ENCODE results near the gene AGBL2. TPM values are rescaled to one million over a fixed set of nuclear protein-coding genes. Genes with fewer than 3 reads are reported as not detected.
"Not testable (repeated sequence)": the region's sequence is repeated elsewhere in the genome, so short reads cannot be mapped to it uniquely, and the experiment has no call there.

The AGBL2 gene
- total RNA-seq, 1 donor from 2014 or later: 4.5 TPM

DNA sequence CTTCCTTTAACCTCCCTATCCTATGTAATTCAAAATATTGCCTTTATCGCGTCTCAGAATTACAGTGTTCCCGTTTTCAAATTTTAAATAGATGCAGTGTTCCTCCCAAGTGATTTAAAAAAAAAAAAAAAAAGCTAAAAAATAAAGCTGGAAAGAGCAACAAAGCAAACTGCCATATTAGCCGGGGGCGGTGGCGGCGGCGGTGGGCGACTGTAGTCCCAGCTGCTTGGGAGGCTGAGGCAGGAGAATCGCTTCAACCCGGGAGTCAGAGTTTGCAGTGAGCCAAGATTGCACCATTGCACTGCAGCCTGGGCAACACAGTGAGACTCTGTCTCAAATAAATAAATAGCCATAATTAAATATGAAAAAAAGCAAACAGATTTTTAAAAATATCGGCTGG is 5.5 kb upstream of the AGBL2 start:
- intact Hi-C loops (cut with micrococcal nuclease): no loop called here
- Mint-ChIP-seq H3K9me3 (no peaks in the 10 kb centered on the region), H3K4me1 (no peaks in the 10 kb centered on the region), H3K27me3 (no peaks in the 10 kb centered on the region), H3K4me3 (no peak overlapping the region), H3K36me3 (ENCODE audit: low read depth) (peaks cover 61% of the 10 kb centered on the region), H3K27ac (no peak overlapping the region)
- DNase-seq: no peak

DNA sequence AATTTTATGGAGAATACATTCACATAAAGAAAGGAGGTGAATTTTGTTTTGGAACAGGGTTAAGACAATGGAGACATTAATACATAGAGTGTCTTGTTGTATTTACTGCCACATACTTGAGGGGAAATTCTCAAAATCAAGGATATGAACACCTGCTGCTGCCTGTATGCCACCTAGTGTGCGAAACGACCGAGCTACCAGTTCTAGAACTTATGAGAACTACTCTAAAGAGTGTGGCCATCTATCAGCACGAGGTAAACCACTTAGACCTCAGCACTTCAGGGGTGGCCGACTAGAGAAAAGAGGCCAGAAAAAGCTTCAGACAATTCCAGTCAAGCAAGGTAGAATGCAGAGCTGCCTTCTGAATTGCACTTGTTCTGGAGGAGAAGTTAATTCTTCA is 1.5 kb upstream of the AGBL2 start:
- intact Hi-C loops (cut with micrococcal nuclease): no loop called here
- H3K36me3 Mint-ChIP-seq (ENCODE audit: low read depth): peaks cover 36% of the 10 kb centered on the region

DNA sequence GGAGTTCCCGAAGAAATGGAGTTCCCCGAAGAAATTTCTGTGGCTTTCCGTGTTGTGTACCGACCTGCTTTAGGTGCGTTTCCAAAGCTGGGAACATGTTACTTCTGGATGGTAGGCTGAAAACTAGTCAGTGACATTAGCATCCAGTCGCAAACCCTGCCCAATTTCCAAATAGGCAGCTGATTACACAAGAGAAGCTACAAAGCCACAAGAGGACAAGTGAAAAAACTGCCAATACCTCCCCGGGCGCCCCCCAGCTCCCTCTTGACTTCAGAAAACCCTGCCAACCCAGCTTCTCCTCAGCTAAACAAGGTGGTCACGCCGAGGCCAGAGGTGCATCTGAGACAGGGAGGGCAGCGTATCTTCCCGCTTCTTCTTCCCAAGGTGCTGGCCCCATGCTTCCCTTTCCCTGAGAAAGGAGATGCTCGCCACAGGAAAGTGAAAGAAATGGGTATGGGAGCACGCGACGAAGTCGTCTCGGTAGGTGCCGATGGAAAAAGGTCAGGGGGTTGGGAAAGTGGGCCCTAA is 551 bp downstream of the AGBL2 start:
- intact Hi-C loops (cut with micrococcal nuclease): loop anchor here (1.0 to 2.0 kb wide), 4 partner anchors 52 to 132 kb away; partner anchors contain the start of genes FNBP4 and MTCH2

More for the DNA sequence above, 1.5 kb upstream of the AGBL2 start:
- DNase-seq: peak; percentile 61
- peak overlapping the region; percentile 32 for H3K27ac Mint-ChIP-seq
- H3K27me3 Mint-ChIP-seq: no peaks in the 10 kb centered on the region
- H3K4me1 Mint-ChIP-seq: peaks cover 14% of the 10 kb centered on the region
- no peak overlapping the region for H3K4me3 Mint-ChIP-seq
- no peaks in the 10 kb centered on the region for H3K9me3 Mint-ChIP-seq

DNA sequence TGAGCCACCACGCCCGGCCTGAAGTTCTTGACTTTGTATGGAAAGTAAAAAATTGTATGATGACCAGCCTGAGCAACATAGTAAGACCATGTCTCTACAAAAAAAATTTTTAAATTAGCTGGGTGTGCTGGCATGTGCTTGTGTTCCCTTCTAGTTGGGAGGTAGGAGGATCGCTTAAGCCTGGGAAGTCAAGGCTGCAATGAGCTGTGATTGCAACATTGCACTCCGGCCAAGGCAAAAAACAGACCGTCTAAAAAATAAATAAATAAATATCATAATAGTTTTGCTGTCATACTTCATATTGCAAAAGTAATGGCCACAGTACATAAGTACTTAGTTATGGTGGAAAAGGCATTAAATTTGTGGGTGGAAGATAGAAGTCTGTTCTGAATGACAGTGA is 3.4 kb downstream of the AGBL2 start:
- Mint-ChIP-seq H3K9me3 (no peaks in the 10 kb centered on the region), H3K36me3 (ENCODE audit: low read depth) (peaks cover 14% of the 10 kb centered on the region), H3K4me3 (no peak overlapping the region), H3K4me1 (peaks cover 18% of the 10 kb centered on the region), H3K27me3 (no peaks in the 10 kb centered on the region), H3K27ac (no peak overlapping the region)
- DNase-seq: no peak
- intact Hi-C loops (cut with micrococcal nuclease): no loop called here

More for the DNA sequence above, 551 bp downstream of the AGBL2 start:
- Mint-ChIP-seq H3K36me3 (ENCODE audit: low read depth) (peaks cover 26% of the 10 kb centered on the region), H3K27ac (peak overlapping the region; percentile 94), H3K9me3 (no peaks in the 10 kb centered on the region), H3K27me3 (no peaks in the 10 kb centered on the region), H3K4me3 (peak overlapping the region; percentile 91), H3K4me1 (peaks cover 18% of the 10 kb centered on the region)
- no peak for DNase-seq

DNA sequence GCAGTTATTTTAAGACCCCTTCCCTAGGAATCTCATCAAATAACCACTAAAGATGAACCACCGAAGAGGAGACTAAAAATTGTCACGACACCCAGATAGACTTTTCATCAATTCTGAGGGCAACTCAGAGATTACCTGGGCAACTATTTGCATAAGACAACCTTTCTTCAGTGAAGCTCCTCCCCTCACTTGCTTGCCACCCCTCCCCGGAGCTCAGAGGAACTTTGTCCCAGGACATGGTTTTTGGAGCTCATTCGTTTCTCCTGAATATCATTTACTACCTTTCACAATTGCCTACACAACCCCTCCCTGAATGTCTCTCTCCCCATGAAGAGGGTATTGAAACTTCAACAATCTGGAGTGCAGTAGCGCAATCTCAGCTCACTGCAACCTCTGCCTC is 3.9 kb downstream of the AGBL2 start:
- intact Hi-C loops (cut with micrococcal nuclease): no loop called here

DNA sequence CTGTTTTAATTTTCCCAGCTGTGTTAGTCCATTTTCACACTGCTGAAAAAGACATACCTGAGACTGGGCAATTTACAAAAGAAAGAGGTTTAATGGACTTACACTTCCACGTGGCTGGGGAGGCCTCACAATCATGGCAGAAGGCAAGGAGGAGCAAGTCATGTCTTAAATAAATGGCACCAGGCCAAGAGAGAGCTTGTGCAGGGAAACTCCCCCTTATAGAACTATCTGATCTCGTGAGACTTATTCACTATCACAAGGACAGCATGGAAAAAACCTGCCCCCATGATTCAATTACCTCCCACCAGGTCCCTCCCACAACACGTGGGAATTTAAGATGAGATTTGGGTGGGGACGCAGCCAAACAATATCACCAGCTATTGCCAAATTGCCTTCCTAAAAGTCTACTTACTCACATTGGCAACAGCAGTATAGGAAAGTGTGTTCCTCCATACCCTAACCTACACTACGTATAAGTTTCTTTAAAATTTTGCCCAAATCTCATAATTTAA is 7.8 kb downstream of the AGBL2 start:
- H3K4me1 Mint-ChIP-seq; H3K27me3 Mint-ChIP-seq; H3K9me3 Mint-ChIP-seq; H3K27ac Mint-ChIP-seq; DNase-seq; H3K36me3 Mint-ChIP-seq (ENCODE audit: low read depth); H3K4me3 Mint-ChIP-seq; intact Hi-C loops (cut with micrococcal nuclease): not testable (repeated sequence)

More for the DNA sequence above, 3.9 kb downstream of the AGBL2 start:
- peaks cover 18% of the 10 kb centered on the region for H3K4me1 Mint-ChIP-seq
- no peaks in the 10 kb centered on the region for H3K27me3 Mint-ChIP-seq
- no peak overlapping the region for H3K4me3 Mint-ChIP-seq
- DNase-seq: no peak
- peaks cover 9% of the 10 kb centered on the region for H3K36me3 Mint-ChIP-seq (ENCODE audit: low read depth)
- no peaks in the 10 kb centered on the region for H3K9me3 Mint-ChIP-seq
- H3K27ac Mint-ChIP-seq: no peak overlapping the region

DNA sequence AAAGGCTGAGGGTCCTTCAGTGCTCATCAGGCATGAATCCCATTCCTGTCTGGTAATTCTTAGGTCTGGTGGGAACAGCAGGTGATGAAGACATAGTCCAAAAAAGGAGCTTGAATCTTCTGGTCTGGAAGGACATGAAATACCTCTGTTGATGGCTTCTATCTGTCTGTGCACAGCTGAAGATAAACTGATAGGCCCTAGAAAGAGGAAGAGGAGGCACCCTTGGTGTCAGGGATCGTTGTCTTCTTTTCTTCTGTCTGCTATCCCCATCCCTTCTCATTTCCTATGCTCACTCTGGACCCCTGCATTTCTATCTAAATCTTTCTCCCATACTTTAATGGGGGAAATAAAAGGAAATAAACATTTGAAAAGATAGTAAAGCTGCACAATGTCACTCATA is 9.4 kb downstream of the AGBL2 start:
- H3K36me3 Mint-ChIP-seq (ENCODE audit: low read depth): peaks cover 4% of the 10 kb centered on the region
- no peaks in the 10 kb centered on the region for H3K9me3 Mint-ChIP-seq
- no peaks in the 10 kb centered on the region for H3K27me3 Mint-ChIP-seq
- DNase-seq: no peak
- no peak overlapping the region for H3K27ac Mint-ChIP-seq
- H3K4me3 Mint-ChIP-seq: no peak overlapping the region
- peaks cover 4% of the 10 kb centered on the region for H3K4me1 Mint-ChIP-seq
- intact Hi-C loops (cut with micrococcal nuclease): no loop called here

DNA sequence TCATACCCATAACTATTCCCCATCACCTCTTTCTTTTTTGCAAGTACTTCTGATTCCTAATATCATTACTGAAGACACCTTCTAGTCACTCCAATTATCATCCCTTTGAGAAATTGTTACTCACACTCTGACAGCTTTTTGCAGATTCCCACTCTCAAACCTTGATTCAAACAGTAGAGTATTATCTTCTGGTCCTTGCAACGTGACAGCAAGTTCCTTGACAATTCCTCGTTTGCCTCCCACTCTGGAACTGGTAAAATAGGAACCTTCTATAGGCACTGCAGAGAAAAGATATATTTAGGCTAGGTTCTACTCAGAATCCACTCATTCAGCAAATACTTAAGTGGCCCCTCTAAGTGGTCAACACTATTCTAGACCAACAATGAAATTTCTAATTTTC is 23.2 kb downstream of the AGBL2 start:
- intact Hi-C loops (cut with micrococcal nuclease): no loop called here
- Mint-ChIP-seq H3K27ac (no peak overlapping the region), H3K4me3 (no peak overlapping the region), H3K36me3 (ENCODE audit: low read depth) (no peaks in the 10 kb centered on the region), H3K4me1 (peaks cover 4% of the 10 kb centered on the region), H3K9me3 (no peaks in the 10 kb centered on the region), H3K27me3 (no peaks in the 10 kb centered on the region)
- no peak for DNase-seq

DNA sequence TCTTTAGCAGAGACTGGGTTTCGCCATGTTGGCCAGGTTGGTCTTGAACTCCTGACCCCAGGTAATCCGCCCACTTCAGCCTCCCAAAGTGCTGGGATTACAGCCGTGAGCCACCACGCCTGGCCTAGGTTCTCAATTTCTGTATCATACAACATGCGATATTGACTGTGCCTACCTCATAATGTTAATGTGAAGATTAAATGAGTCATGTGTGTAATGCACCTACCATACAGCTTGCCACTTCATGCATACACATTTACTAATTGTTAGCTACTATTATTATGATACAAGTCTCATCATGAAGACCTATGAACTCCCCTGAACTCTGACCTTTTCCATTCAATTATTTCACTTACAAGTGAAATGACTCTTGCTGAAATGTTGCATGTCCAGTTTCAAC is 25.7 kb downstream of the AGBL2 start:
- Mint-ChIP-seq H3K27ac (no peak overlapping the region), H3K4me1 (peaks cover 4% of the 10 kb centered on the region), H3K36me3 (ENCODE audit: low read depth) (no peaks in the 10 kb centered on the region), H3K4me3 (no peak overlapping the region), H3K27me3 (no peaks in the 10 kb centered on the region), H3K9me3 (no peaks in the 10 kb centered on the region)
- intact Hi-C loops (cut with micrococcal nuclease): no loop called here
- no peak for DNase-seq

DNA sequence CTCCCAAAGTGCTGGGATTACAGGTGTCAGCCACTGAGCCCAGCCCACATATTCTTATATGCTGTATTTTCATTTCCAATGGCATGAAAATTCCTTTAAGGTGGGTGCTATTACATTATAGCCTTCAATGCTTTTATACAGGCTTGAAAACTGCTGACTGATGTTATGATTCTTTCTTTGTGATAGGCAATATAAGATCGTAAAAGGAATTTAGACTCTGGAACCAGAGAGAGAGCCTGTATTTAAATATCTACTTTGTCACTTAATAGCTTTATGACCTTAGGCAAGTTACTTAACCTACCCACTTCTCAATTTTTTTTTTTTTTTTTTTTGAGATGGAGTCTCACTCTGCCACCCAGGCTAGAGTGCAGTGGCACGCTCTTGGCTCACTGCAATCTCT is 26.2 kb downstream of the AGBL2 start:
- DNase-seq: no peak
- peaks cover 4% of the 10 kb centered on the region for H3K4me1 Mint-ChIP-seq
- H3K9me3 Mint-ChIP-seq: no peaks in the 10 kb centered on the region
- no peaks in the 10 kb centered on the region for H3K27me3 Mint-ChIP-seq
- H3K36me3 Mint-ChIP-seq (ENCODE audit: low read depth): no peaks in the 10 kb centered on the region
- H3K4me3 Mint-ChIP-seq: no peak overlapping the region
- intact Hi-C loops (cut with micrococcal nuclease): no loop called here
- no peak overlapping the region for H3K27ac Mint-ChIP-seq

DNA sequence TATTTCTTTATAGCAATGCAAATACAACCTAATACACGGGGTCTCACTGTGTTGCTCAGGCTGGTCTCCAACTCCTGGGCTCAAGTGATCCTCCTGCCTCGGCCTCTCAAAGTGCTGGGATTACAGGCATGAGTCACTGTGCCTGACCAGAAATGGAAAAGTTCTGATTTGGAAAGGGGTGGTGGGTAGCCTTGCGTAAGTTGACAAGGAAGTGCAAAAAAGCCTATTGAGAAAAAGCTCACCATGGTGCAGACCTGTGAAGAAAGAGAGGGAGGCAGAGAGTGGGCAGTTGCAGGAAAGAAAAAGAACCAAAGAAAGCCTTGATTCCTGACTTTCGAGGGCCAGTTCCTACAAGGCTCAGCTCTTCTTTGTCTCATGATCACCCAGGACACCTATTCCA is 27.1 kb downstream of the AGBL2 start:
- intact Hi-C loops (cut with micrococcal nuclease): no loop called here
- H3K36me3 Mint-ChIP-seq (ENCODE audit: low read depth): no peaks in the 10 kb centered on the region
- DNase-seq: no peak
- H3K27me3 Mint-ChIP-seq: no peaks in the 10 kb centered on the region
- H3K27ac Mint-ChIP-seq: no peak overlapping the region
- H3K4me3 Mint-ChIP-seq: no peak overlapping the region
- peaks cover 4% of the 10 kb centered on the region for H3K4me1 Mint-ChIP-seq
- no peaks in the 10 kb centered on the region for H3K9me3 Mint-ChIP-seq

DNA sequence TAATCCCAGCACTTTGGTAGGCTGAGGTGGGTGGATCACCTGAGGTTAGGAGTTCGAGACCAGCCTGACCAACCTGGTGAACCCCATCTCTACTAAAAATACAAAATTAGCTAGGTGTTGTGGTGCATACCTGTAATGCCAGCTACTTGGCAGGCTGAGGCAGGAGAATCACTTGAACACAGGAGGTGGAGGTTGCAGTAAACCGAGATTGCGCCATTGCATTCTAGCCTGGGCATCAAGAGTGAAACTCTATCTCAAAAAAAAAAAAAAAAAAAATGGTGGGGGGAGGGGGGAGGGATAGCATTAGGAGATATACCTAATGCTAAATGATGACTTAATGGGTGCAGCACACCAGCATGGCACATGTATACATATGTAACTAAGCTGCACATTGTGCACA is 28.5 kb downstream of the AGBL2 start:
- H3K27me3 Mint-ChIP-seq; H3K9me3 Mint-ChIP-seq; intact Hi-C loops (cut with micrococcal nuclease); H3K4me1 Mint-ChIP-seq; DNase-seq; H3K36me3 Mint-ChIP-seq (ENCODE audit: low read depth); H3K27ac Mint-ChIP-seq; H3K4me3 Mint-ChIP-seq: not testable (repeated sequence)

DNA sequence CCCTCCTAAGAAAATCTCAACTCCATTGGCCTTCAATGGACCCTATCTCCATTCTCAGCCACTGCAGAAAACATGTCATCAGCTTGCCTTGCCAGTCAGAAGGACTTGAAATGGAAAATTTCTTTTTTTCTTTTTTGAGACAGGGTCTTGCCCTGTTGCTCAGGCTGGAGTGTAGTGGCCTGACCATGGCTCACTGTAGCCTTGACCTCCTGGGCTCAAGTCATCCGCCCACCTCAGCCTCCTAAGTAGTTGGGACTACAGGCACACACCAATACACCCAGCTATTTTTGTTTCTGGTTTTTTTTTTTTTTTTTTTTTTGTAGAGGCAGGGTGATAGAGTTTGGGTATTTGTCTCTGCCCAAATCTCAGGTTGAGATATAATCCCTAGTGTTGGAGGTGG is 29.0 kb downstream of the AGBL2 start:
- H3K36me3 Mint-ChIP-seq (ENCODE audit: low read depth): no peaks in the 10 kb centered on the region
- intact Hi-C loops (cut with micrococcal nuclease): no loop called here
- no peak for DNase-seq
- no peak overlapping the region for H3K4me3 Mint-ChIP-seq
- no peaks in the 10 kb centered on the region for H3K4me1 Mint-ChIP-seq
- no peak overlapping the region for H3K27ac Mint-ChIP-seq
- peaks cover 2% of the 10 kb centered on the region for H3K27me3 Mint-ChIP-seq
- H3K9me3 Mint-ChIP-seq: no peaks in the 10 kb centered on the region

DNA sequence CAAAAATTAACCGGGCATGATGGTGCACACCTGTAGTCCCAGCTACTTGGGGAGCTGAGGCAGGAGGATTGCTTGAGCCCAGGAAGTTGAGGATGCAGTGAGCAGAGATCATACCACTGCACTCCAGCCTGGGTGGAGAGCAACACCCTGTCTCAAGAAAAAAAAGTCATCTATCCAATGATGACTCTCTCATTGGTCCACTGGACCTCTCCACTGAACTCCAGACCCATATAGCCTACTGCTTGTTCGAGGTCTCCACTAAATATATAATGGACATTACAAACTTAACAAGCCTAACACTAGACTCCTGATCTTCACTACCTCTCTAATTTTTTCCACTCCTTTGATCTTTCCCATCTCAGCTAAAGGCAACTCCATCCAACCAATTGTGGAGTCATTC is 39.3 kb downstream of the AGBL2 start:
- H3K27ac Mint-ChIP-seq: no peak overlapping the region
- no peaks in the 10 kb centered on the region for H3K4me1 Mint-ChIP-seq
- no peaks in the 10 kb centered on the region for H3K36me3 Mint-ChIP-seq (ENCODE audit: low read depth)
- no peak for DNase-seq
- no peaks in the 10 kb centered on the region for H3K9me3 Mint-ChIP-seq
- no peaks in the 10 kb centered on the region for H3K27me3 Mint-ChIP-seq
- no peak overlapping the region for H3K4me3 Mint-ChIP-seq
- intact Hi-C loops (cut with micrococcal nuclease): no loop called here

DNA sequence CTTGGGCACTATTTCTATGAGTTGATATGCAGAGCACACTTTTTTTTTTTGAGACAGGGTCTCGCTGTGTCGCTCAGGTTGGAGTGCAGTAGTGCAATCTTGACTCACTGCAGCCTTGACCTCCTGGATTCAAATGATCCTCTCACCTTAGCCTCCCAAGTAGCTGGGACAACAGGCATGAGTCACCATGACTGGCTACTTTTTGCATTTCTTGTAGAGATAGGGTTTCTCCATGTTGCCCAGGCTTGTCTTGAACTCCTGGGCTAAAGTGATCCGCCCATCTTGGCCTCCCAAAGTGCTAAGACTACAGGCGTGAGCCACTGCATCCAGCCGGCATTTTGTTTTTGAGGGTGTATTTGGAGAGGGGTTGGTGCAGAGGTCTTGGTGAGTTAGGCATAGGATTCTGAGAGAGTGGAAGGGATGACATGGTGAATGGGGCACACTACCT is 42.9 kb downstream of the AGBL2 start:
- Mint-ChIP-seq H3K9me3 (no peaks in the 10 kb centered on the region), H3K4me1 (peaks cover 5% of the 10 kb centered on the region), H3K27me3 (no peaks in the 10 kb centered on the region), H3K27ac (no peak overlapping the region), H3K4me3 (no peak overlapping the region), H3K36me3 (ENCODE audit: low read depth) (no peaks in the 10 kb centered on the region)
- intact Hi-C loops (cut with micrococcal nuclease): no loop called here
- no peak for DNase-seq
